Tibial nerve (tissue), 4 donors: ENCODE measurements around the gene FBXW11. TPM values are rescaled to one million over a fixed set of nuclear protein-coding genes. Genes with fewer than 3 reads are reported as not detected.
"Not testable (repeated sequence)": the region's sequence is repeated elsewhere in the genome, so short reads cannot be mapped to it uniquely, and the experiment has no call there.

ENCODE experiments used
- DNase-seq, 2 donors: peaks; one replicate each; pipeline ENCODE4 v3.0.0-alpha.2; 2019; ENCODE audit warnings: low spot score in 2 of 2
- H3K27ac ChIP-seq, 4 donors: fragments of 200-600 bp; sonication (generic) in 3 of 4; one replicate each; pipeline ENCODE4 v1.5.1; 2017 to 2019; ENCODE audit warnings: mild to moderate bottlenecking in 1 of 4
- H3K27me3 ChIP-seq, 2 donors: fragments of 200-600 bp; sonication (generic) in 1 of 2; one replicate each; pipeline versions ENCODE4 v1.5.1 to v1.6.0; 2017 to 2019
- H3K36me3 ChIP-seq, 3 donors: fragments of 200-600 bp; sonication (generic); one replicate each; pipeline ENCODE4 v1.5.1; 2018 to 2019
- H3K4me1 ChIP-seq, 4 donors: fragments of 200-600 bp; sonication (generic) in 3 of 4; one replicate each; pipeline ENCODE4 v1.5.1; 2017 to 2019
- H3K4me3 ChIP-seq, 4 donors: fragments of 200-600 bp; sonication (generic) in 3 of 4; one replicate each; pipeline ENCODE4 v1.5.1; 2017 to 2019; ENCODE audit warnings: mild to moderate bottlenecking in 1 of 4, moderate library complexity in 1 of 4
- H3K9me3 ChIP-seq, 4 donors: fragments of 200-600 bp; sonication (generic) in 3 of 4; one replicate each; pipeline ENCODE4 v1.5.1; 2017 to 2019
- EP300 ChIP-seq, 2 donors: sonication (generic); formaldehyde crosslinking; IDR thresholded peaks; one replicate each; pipeline ENCODE4 v1.6.1; 2017; ENCODE audit warnings: antibody characterized with exemption in 2 of 2, mild to moderate bottlenecking in 1 of 2
- POLR2A ChIP-seq, 2 donors: fragments of 450-650 bp; IDR thresholded peaks; one replicate each; pipeline ENCODE4 v1.6.1; 2017; ENCODE audit warnings: antibody characterized with exemption in 2 of 2, mild to moderate bottlenecking in 2 of 2, moderate library complexity in 2 of 2
- WGBS, 2 donors: methylation state at CpG; one replicate each; pipeline ENCODE4 v1.1.5; 2018; 5-methylcytosine and 5-hydroxymethylcytosine counted together
- total RNA-seq, 4 donors: library from RNA; depleted of rRNA; stranded (reverse); fragments of >200 nt; gene quantifications; one replicate each; pipeline ENCODE4 v1.1.0, GENCODE V29; 2016
- TF ChIP-seq, protein P1 (sequence below), 5 experiments: fragments of 200-600 bp in 3 of 5; fragments of 450-650 bp in 2 of 5; sonication (generic) in 3 of 5; IDR thresholded peaks; one replicate each; pipeline ENCODE4 v1.5.1; 2016 to 2019; ENCODE audit warnings: antibody characterized with exemption in 5 of 5, mild to moderate bottlenecking in 3 of 5, moderate library complexity in 2 of 5

FBXW11 gene
- total RNA-seq, 4 donors from 2014 or later, result 49.2 to 96.4 (median 73.4) TPM

DNA sequence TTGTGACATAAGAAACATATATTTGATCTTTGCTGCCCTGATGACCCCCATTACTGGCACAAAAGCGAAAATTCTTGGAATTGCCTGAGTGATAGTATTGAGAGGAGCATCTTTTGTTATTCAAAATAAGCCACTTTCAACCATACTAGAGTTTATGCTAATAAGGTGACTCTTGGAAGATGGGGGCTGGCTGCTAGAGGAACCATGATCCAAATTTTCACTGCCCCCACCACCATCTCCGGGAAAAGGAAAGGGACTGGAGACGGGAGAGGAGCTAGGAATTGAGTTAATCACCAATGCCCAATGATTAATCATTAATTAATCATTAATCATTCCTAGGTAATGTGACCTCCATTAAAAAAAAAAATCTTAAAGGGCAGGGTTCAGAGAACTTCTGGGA, 25.6 kb downstream of the FBXW11 start:
- 92 to 94% methylated on average over 3 of the region's 3 CpGs for WGBS, 2 donors
- Histone ChIP-seq H3K27ac (no peak overlapping the region), H3K36me3 (peaks cover 0 to 8% (median 0%) of the 10 kb centered on the region in 3 donors), H3K4me1 (peaks cover 0 to 18% (median 0%) of the 10 kb centered on the region in 4 donors), H3K4me3 (no peak overlapping the region), H3K27me3 (no peaks in the 10 kb centered on the region), H3K9me3 (peaks cover 0 to 23% (median 10%) of the 10 kb centered on the region in 4 donors)
- TF ChIP-seq POLR2A (IDR thresholded peaks at IDR 0.05), result no peak
- no peak for TF ChIP-seq EP300 (IDR thresholded peaks at IDR 0.05)
- TF ChIP-seq, protein P1, sequence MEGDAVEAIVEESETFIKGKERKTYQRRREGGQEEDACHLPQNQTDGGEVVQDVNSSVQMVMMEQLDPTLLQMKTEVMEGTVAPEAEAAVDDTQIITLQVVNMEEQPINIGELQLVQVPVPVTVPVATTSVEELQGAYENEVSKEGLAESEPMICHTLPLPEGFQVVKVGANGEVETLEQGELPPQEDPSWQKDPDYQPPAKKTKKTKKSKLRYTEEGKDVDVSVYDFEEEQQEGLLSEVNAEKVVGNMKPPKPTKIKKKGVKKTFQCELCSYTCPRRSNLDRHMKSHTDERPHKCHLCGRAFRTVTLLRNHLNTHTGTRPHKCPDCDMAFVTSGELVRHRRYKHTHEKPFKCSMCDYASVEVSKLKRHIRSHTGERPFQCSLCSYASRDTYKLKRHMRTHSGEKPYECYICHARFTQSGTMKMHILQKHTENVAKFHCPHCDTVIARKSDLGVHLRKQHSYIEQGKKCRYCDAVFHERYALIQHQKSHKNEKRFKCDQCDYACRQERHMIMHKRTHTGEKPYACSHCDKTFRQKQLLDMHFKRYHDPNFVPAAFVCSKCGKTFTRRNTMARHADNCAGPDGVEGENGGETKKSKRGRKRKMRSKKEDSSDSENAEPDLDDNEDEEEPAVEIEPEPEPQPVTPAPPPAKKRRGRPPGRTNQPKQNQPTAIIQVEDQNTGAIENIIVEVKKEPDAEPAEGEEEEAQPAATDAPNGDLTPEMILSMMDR (IDR thresholded peaks at IDR 0.05), result no peak
- DNase-seq, result no peak

- no peak for DNase-seq
- Histone ChIP-seq H3K4me1 (peaks cover 0 to 29% (median 6%) of the 10 kb centered on the region in 4 donors), H3K9me3 (peaks cover 0 to 23% (median 10%) of the 10 kb centered on the region in 4 donors), H3K4me3 (no peak overlapping the region), H3K27me3 (no peaks in the 10 kb centered on the region), H3K27ac (no peak overlapping the region), H3K36me3 (peaks cover 0 to 8% (median 0%) of the 10 kb centered on the region in 3 donors)
- WGBS, 2 donors, result 96 to 98% methylated on average over 8 of the region's 8 CpGs
- TF ChIP-seq, protein P1 (IDR thresholded peaks at IDR 0.05), result no peak
- TF ChIP-seq EP300 (IDR thresholded peaks at IDR 0.05) (no peak), POLR2A (IDR thresholded peaks at IDR 0.05) (no peak)
Measured at GRCh38 chr5:171979606-171980005, 26.8 kb downstream of the FBXW11 start.

DNA sequence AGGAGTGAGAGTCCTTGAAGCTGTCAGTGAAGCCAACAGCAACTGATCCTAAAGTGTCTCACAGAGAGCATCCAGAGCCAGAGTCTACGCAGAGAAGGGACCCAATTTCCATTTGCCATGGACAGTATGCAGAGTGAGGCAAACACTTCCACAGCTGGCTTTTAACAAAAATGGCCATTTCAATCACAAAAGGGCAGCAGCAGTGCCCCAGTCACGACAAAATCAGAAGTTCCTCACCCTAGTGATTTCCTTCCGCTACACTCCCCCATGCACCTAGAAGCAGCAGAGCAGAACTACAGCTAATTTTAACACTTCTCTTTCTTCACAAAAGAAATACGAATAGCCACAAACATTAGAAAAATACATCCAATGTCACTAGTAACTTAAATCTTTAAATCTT, 27.9 kb downstream of the FBXW11 start:
- 87 to 94% methylated on average over 4 of the region's 4 CpGs for WGBS, 2 donors
- TF ChIP-seq EP300 (IDR thresholded peaks at IDR 0.05) (no peak), POLR2A (IDR thresholded peaks at IDR 0.05) (no peak)
- TF ChIP-seq, protein P1 (IDR thresholded peaks at IDR 0.05), result no peak
- Histone ChIP-seq H3K27ac (no peak overlapping the region), H3K36me3 (peaks cover 0 to 8% (median 0%) of the 10 kb centered on the region in 3 donors), H3K4me3 (no peak overlapping the region), H3K9me3 (peaks cover 0 to 23% (median 10%) of the 10 kb centered on the region in 4 donors), H3K27me3 (no peaks in the 10 kb centered on the region), H3K4me1 (peaks cover 0 to 29% (median 6%) of the 10 kb centered on the region in 4 donors)
- no peak for DNase-seq

DNA sequence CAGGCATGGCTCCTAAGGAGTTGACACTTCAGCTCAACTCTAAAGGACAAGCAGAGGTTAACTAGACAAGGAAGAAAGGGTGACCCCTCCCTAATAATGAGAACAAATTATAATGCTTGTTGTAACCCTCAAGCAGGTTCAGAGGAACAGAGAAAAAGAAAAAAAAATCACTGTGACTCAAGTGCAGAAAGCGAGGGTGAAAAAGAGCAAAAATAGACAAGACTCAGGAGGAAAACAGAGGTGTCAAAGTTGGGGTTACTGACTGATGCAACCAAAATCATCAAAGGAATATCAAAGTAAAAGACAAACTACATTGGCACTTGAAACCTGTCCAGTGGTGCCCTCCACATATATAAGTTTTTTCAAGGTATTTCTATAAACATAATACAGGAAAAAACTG, 28.4 kb downstream of the FBXW11 start:
- Histone ChIP-seq H3K9me3 (peaks cover 0 to 23% (median 10%) of the 10 kb centered on the region in 4 donors), H3K4me3 (no peak overlapping the region), H3K27me3 (no peaks in the 10 kb centered on the region), H3K4me1 (peaks cover 0 to 26% (median 6%) of the 10 kb centered on the region in 4 donors), H3K27ac (no peak overlapping the region), H3K36me3 (peaks cover 0 to 8% (median 0%) of the 10 kb centered on the region in 3 donors)
- TF ChIP-seq, protein P1 (IDR thresholded peaks at IDR 0.05), result no peak
- TF ChIP-seq POLR2A (IDR thresholded peaks at IDR 0.05), result no peak
- TF ChIP-seq EP300 (IDR thresholded peaks at IDR 0.05), result no peak
- no peak for DNase-seq
- WGBS, 2 donors, result 73 to 83% methylated on average over 1 of the region's 1 CpG

GRCh38 chr5:171977244-171977950, 29.0 kb downstream of the FBXW11 start:
- Histone ChIP-seq H3K4me1 (peaks cover 0 to 24% (median 6%) of the 10 kb centered on the region in 4 donors), H3K9me3 (peaks cover 0 to 23% (median 10%) of the 10 kb centered on the region in 4 donors)
- not testable (repeated sequence) for H3K27ac ChIP-seq, H3K36me3 ChIP-seq, H3K4me3 ChIP-seq, DNase-seq, H3K27me3 ChIP-seq
- 77 to 78% methylated on average over 6 of the region's 6 CpGs for WGBS, 2 donors
